GM12801 (cell line): Measurements from ENCODE around the gene IL1RAPL1.

Experiments
- CTCF ChIP-seq: IDR thresholded peaks from one replicate; pipeline ENCODE4 v1.5.1; 2011; ENCODE audit warnings: control low read depth; ENCODE audit not compliant: insufficient read length; ENCODE audit errors: extremely low read depth

Gene IL1RAPL1

GRCh38 chrX:29434939-29435338, 847.7 kb downstream of the IL1RAPL1 start:
- no peak for TF ChIP-seq CTCF

DNA sequence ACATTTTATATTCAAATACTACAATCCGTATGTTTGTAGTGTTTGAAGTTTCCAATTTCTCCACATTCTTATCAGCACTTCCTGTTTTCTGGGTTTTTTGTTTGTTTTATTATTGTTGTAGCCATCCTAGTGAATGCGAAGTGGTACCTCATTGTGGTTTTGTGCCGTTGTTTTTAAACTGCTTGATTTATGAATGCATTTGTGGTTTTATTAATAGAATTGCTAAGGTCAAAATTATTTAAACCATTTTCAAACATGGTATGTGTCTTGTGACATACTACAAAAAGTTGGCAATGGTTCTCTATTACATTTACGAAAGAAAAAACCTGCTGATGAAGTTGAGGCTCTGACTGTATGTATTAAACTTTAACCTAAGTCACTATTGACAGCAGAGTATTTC, 848.1 kb downstream of the IL1RAPL1 start:
- no peak for TF ChIP-seq CTCF

GRCh38 chrX:29447867-29448266, 860.6 kb downstream of the IL1RAPL1 start:
- TF ChIP-seq CTCF: no peak

GRCh38 chrX:29453333-29453732, 866.1 kb downstream of the IL1RAPL1 start:
- no peak for TF ChIP-seq CTCF

DNA sequence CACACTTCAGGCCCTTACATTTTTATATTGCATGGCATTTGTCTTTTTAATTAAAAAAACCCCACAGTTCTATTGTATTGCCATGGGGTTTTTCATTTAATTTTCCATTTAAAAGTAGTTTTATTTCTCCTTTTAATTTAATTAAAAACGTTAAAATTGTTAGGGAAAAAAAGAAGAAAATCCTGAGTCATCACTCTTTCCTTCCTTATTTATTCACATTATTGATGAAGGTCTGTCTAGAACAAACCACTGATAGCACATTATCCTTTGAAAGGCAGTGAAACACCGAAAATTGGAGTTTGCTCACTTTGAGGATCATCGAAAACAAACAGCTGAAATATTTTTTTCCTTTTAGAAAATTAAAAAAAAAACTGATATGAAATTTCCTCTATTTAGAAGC, 868.5 kb downstream of the IL1RAPL1 start:
- no peak for TF ChIP-seq CTCF

GRCh38 chrX:29461039-29461438, 873.8 kb downstream of the IL1RAPL1 start:
- no peak for TF ChIP-seq CTCF

DNA sequence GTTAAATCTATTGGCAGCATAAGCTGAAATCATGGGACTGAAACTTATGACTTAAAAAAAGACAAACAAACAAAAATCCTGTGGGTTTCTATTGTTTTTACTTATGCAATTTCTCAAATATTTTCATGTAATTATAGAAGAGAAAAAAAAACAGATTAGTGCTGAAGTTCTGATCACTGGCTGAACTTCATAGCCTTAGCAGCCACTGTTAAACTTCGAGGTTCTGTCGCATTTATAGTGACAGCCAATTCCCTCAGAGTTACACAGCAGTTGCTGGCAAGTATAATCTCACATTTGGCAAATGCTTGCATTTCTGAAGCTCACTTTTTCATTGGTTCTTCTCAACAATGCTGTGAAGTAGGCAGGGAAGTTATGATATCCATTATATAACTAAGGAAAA, 879.2 kb downstream of the IL1RAPL1 start:
- TF ChIP-seq CTCF: no peak
